Keratinocyte (primary cell): Measurements from ENCODE around the gene FOLR1.

Experiments
- EZH2 ChIP-seq: IDR thresholded peaks from one replicate; pipeline ENCODE4 v1.6.1; 2012; ENCODE audit warnings: inconsistent platforms, mild to moderate bottlenecking, low read length, moderate library complexity
- TF ChIP-seq, protein P1 (sequence below), 3 experiments: IDR thresholded peaks in 1 of 3; conservative IDR thresholded peaks in 1 of 3; optimal IDR thresholded peaks in 1 of 3; 2 replicates in 2 of 3; 3 replicates in 1 of 3; pipeline versions ENCODE3 to v1.5.1; 2011; ENCODE audit warnings: low read length in 3 of 3, mild to moderate bottlenecking in 3 of 3, moderate library complexity in 2 of 3, control low read depth in 1 of 3, inconsistent platforms in 1 of 3; ENCODE audit not compliant: insufficient read depth in 2 of 3; ENCODE audit errors: extremely low read depth in 1 of 3

DNA sequence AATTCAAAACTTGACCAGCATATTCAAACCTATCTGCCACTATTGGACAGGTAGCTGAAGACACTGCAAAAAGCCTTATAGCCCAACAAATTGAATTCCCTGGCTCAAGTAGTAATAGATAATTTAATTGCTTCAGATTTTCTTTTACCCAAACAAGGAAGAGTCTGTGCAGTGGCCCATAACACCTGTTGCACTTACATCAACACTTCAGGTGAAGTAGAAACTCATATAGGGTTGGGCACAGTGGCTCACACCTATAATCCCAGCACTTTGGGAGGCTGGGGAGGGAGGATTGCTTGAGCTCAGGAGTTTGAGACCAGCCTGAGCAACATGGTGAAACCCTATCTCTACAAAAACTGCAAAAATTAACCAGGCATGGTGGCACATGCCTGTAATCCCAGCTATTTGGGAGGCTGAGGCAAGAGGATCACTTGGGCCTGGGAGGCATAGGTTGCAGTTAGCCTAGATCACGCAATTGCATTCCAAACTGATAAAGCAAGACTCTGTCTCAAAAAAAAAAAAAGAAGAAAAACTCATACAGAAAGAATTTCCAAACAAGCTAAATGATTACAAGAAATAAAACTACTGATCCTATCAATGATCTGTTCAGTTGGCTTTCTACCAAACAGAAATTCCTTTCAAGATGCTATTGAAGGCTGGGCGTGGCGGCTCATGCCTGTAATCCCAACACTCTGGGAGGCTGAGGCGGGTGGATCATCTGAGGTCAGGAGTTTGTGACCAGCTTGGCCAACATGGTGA, 47.0 kb upstream of the FOLR1 start:
- TF ChIP-seq EZH2, result no peak
- TF ChIP-seq, protein P1, sequence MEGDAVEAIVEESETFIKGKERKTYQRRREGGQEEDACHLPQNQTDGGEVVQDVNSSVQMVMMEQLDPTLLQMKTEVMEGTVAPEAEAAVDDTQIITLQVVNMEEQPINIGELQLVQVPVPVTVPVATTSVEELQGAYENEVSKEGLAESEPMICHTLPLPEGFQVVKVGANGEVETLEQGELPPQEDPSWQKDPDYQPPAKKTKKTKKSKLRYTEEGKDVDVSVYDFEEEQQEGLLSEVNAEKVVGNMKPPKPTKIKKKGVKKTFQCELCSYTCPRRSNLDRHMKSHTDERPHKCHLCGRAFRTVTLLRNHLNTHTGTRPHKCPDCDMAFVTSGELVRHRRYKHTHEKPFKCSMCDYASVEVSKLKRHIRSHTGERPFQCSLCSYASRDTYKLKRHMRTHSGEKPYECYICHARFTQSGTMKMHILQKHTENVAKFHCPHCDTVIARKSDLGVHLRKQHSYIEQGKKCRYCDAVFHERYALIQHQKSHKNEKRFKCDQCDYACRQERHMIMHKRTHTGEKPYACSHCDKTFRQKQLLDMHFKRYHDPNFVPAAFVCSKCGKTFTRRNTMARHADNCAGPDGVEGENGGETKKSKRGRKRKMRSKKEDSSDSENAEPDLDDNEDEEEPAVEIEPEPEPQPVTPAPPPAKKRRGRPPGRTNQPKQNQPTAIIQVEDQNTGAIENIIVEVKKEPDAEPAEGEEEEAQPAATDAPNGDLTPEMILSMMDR (optimal IDR thresholded peaks at IDR 0.05 in 1 of 3, IDR thresholded peaks at IDR 0.05 in 1 of 3, conservative IDR thresholded peaks at IDR 0.05 in 1 of 3; ENCODE audit: extremely low read depth in 1 of 3, insufficient read depth in 2 of 3, low read length in 3 of 3), result no peak
